ENCODE measurements around the gene PRKG2.

PRKG2 gene

DNA sequence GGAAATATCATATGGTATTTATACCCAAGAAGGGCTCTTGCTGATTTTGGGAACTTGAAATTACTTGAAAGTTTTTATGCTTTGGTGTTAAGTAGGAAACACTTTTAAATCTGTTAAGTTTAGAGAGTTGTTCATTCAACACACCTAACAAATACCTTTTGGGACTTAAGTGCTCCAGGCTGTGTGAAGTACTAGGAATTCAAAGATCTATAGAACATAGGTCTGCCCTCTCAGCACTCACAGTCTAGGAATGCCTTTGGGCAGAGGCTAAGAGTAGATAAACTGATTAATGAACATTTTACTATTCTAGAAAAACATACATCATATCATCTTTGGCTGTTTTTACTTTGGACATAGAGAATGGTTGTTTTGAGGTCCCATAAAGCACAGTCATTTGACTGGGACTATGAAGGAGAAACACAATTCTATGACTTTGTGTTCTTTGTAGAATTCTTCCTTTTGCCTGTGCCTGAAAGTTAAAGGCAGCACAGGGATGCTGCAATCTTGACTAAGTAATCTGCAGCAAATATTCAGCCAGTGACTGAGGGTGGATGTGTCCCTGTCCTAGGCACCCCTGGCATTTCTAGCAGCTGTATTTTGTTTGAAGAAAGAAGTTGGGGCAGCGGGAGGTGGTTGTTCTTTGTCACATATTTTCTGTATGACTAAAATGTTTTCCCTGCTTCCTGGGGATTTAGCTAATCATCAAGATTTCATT lies 176.2 kb downstream of the PRKG2 start:
- Histone ChIP-seq H3K4me2 (no peak overlapping the region), H3K36me3 (no peaks in the 10 kb centered on the region), H3K9ac (no peak overlapping the region), H4K20me1 (no peaks in the 10 kb centered on the region), H3K27me3 (no peaks in the 10 kb centered on the region), H3K9me3 (replicated peaks in 1 of 11) (no peaks in the 10 kb centered on the region), H3K4me1 (peaks cover 0 to 5% (median 0%) of the 10 kb centered on the region in 10 experiments; a peak in 1 of 20 replicates), H3K27ac (no peak overlapping the region), H3K4me3 (no peak overlapping the region)
- no peak for TF ChIP-seq Cebpa-rat (IDR thresholded peaks at IDR 0.05)

All from BLaER1 treated with 17β-estradiol and CSF1 and Interleukin-3, amounts not matched to agents 10 nM and 100 nM (cell line).